GM18861 (cell line): ENCODE results near the gene TMEM132A.
"Not testable (repeated sequence)": the region's sequence is repeated elsewhere in the genome, so short reads cannot be mapped to it uniquely, and the experiment has no call there.

Experiments
- ATAC-seq: cut with Tn5 transposase; IDR thresholded peaks from one replicate; pipeline ENCODE4 v1.9.1; 2021; ENCODE audit not compliant: unreplicated experiment

Gene TMEM132A

GRCh38 chr11:60902625-60903024 is 21.6 kb upstream of the TMEM132A start:
- no peak for ATAC-seq

GRCh38 chr11:60905047-60905446 is 19.2 kb upstream of the TMEM132A start:
- no peak for ATAC-seq

- ATAC-seq: no peak
Measured at GRCh38 chr11:60905551-60906113, 18.6 kb upstream of the TMEM132A start.

- ATAC-seq: peak; percentile 62
Measured at GRCh38 chr11:60906132-60906972, 17.9 kb upstream of the TMEM132A start, which contains the start of gene PRPF19. TSS of gene PRPF19 (minus strand) at chr11:60906585. CDS start at chr11:60906382, 203 bp downstream.

- ATAC-seq: no peak
Measured at GRCh38 chr11:60908803-60909202, 15.5 kb upstream of the TMEM132A start.

GRCh38 chr11:60909680-60910280 is 14.5 kb upstream of the TMEM132A start:
- not testable (repeated sequence) for ATAC-seq

- peak; percentile 28 for ATAC-seq
Measured at GRCh38 chr11:60910281-60910687, 14.0 kb upstream of the TMEM132A start.

- no peak for ATAC-seq
Measured at GRCh38 chr11:60910711-60911380, 13.4 kb upstream of the TMEM132A start.

GRCh38 chr11:60912223-60912850 is 11.9 kb upstream of the TMEM132A start:
- ATAC-seq: no peak

- no peak for ATAC-seq
Measured at GRCh38 chr11:60912851-60913528, 11.3 kb upstream of the TMEM132A start.

GRCh38 chr11:60913793-60914632 is 10.2 kb upstream of the TMEM132A start, which contains the start of gene TMEM109:
TSS of gene TMEM109 (plus strand) at chr11:60914158. CDS start at chr11:60919694, 5,536 bp downstream.
- ATAC-seq: peak; percentile 28

GRCh38 chr11:60914633-60915247 is 9.5 kb upstream of the TMEM132A start:
- ATAC-seq: no peak

- ATAC-seq: peak; percentile 33
Measured at GRCh38 chr11:60915248-60915914, 8.9 kb upstream of the TMEM132A start.

- no peak for ATAC-seq
Measured at GRCh38 chr11:60916669-60917206, 7.5 kb upstream of the TMEM132A start.

GRCh38 chr11:60917267-60917666 is 7.0 kb upstream of the TMEM132A start:
- no peak for ATAC-seq

GRCh38 chr11:60918251-60918938 is 5.9 kb upstream of the TMEM132A start:
- no peak for ATAC-seq

GRCh38 chr11:60918939-60919265 is 5.4 kb upstream of the TMEM132A start:
- no peak for ATAC-seq

- ATAC-seq: no peak
Measured at GRCh38 chr11:60919320-60919719, 4.9 kb upstream of the TMEM132A start.
